Activated CD4-positive, CD25-positive, alpha-beta regulatory T cell treated with anti-CD3 and anti-CD28 coated beads, Interleukin-2, amount 50 U/mL, for 24 hours (primary cell): ENCODE data around the gene RAB12.

ENCODE experiments used
- ATAC-seq, 2 donors: fragments of 150-1000 bp; cut with Tn5 transposase; one replicate each; pipeline ENCODE4 v1.10.0; 2021; ENCODE audit warnings: mild to moderate bottlenecking in 1 of 2, moderate library complexity in 1 of 2

RAB12 gene

DNA sequence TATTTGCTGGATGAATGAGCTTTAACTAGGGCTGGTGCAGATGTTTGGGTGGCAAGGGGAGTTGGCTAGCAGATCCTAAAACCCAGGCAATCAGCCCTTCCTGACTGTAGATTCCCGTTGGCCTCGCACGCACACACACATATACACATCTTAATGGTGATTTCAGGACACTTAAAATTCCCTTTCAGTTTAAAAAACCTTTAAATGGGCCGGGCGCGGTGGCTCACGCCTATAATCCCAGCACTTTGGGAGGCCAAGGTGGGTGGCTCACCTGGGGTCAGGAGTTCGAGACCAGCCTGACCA lies 76.6 kb downstream of the RAB12 start:
- ATAC-seq, result no peak

DNA sequence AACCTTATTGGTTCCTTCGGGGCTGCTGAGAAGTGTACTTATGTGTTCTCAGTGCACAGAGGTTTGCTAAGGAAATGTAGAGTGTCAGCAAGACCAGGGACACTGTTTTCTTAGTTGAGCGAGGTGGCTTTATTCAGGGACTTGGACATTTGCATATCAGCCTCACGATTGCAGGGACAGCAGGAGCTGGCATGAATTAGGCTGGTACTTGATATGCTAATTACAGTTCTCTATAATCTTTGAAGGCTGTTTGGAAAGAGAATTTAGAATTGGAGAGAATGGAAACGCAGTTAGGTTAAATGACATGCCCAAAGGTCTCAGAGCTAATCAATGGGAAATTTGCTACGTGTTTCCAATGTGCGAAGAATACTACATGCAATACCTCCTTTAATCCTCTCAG lies 77.4 kb downstream of the RAB12 start:
- no peak for ATAC-seq

DNA sequence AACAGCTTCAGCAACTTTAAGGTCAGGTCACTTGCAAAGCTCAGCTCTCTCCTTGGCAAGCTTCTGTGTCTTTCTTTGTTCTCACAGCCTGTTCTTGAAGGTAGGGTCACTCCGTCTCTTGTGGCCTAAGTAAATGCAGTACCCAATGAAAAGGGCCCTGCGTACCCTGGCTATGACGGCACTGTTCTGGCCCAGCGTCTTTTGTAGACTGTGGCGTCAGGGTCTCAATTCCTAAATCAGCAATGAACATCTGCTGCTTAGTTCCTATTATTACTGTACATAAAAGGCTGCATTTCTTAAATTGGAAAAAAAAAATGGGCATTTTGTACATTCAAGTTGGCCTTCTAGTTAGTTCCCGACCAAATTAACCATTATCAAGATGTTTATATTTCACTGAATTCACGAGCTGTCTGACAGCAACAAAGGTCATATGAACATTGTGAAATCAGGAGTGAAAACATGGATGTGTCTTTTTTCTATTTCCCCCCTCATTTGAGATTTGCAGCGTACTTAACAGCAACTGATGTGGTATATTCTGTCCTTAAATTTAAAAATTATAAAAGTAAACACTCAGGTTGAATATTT lies 79.1 kb downstream of the RAB12 start:
- no peak for ATAC-seq

DNA sequence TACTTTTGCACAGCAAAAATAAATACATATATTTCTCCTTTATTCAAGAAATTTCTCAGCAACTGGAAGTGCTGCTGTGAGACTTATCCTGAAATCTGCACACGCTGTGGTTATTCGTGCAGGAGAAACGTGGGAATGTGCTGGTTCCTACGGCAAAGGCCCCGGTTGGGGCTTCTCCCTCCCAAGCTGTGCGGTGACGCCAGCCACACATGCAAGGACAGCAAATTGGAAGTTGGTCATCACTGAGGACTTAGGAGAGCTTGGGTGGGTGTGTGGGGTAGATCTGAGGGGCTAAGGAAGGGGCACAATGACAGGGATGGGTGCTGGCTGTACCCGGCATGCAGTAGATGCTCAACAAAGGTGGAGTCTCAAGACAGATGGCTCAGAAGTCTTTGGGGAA lies 79.6 kb downstream of the RAB12 start:
- ATAC-seq, result no peak
